GM19438 (cell line): ENCODE data around the gene SLC12A3.
"Not testable (repeated sequence)": the region's sequence is repeated elsewhere in the genome, so short reads cannot be mapped to it uniquely, and the experiment has no call there.

Experiments
- ATAC-seq: cut with Tn5 transposase; IDR thresholded peaks from one replicate; pipeline ENCODE4 v1.9.1; 2021; ENCODE audit warnings: low read depth; ENCODE audit not compliant: unreplicated experiment

SLC12A3 gene

GRCh38 chr16:56868175-56868574 lies 3.2 kb downstream of the SLC12A3 start:
- ATAC-seq = no peak

- ATAC-seq = not testable (repeated sequence)
Observed at GRCh38 chr16:56868766-56869165, 3.8 kb downstream of the SLC12A3 start.

GRCh38 chr16:56869513-56870275 lies 4.7 kb downstream of the SLC12A3 start:
- no peak for ATAC-seq

GRCh38 chr16:56870276-56870888 lies 5.4 kb downstream of the SLC12A3 start:
- no peak for ATAC-seq

- no peak for ATAC-seq
Observed at GRCh38 chr16:56871172-56871593, 6.2 kb downstream of the SLC12A3 start.

- no peak for ATAC-seq
Observed at GRCh38 chr16:56872863-56873391, 7.9 kb downstream of the SLC12A3 start.

GRCh38 chr16:56874800-56875199 lies 9.8 kb downstream of the SLC12A3 start:
- no peak for ATAC-seq

- no peak for ATAC-seq
Observed at GRCh38 chr16:56876048-56876447, 11.0 kb downstream of the SLC12A3 start.

- ATAC-seq = no peak
Observed at GRCh38 chr16:56877486-56878182, 12.6 kb downstream of the SLC12A3 start.

- ATAC-seq = no peak
Observed at GRCh38 chr16:56878282-56878854, 13.4 kb downstream of the SLC12A3 start.

GRCh38 chr16:56879276-56879675 lies 14.3 kb downstream of the SLC12A3 start:
- no peak for ATAC-seq

- ATAC-seq = no peak
Observed at GRCh38 chr16:56880176-56880575, 15.2 kb downstream of the SLC12A3 start.

- ATAC-seq = no peak
Observed at GRCh38 chr16:56880685-56881084, 15.7 kb downstream of the SLC12A3 start.

GRCh38 chr16:56882077-56882800 lies 17.2 kb downstream of the SLC12A3 start:
- ATAC-seq = no peak

- no peak for ATAC-seq
Observed at GRCh38 chr16:56883586-56883985, 18.6 kb downstream of the SLC12A3 start.

GRCh38 chr16:56884026-56884582 lies 19.1 kb downstream of the SLC12A3 start:
- no peak for ATAC-seq

GRCh38 chr16:56884929-56885328 lies 19.9 kb downstream of the SLC12A3 start:
- not testable (repeated sequence) for ATAC-seq

- no peak for ATAC-seq
Observed at GRCh38 chr16:56885446-56886162, 20.6 kb downstream of the SLC12A3 start.

GRCh38 chr16:56886296-56886695 lies 21.3 kb downstream of the SLC12A3 start:
- ATAC-seq = no peak
